ENCODE data around the gene KLF13.
A peak's percentile ranks its signal among the peaks of the same experiment; 100 is the strongest.

Gene KLF13

DNA sequence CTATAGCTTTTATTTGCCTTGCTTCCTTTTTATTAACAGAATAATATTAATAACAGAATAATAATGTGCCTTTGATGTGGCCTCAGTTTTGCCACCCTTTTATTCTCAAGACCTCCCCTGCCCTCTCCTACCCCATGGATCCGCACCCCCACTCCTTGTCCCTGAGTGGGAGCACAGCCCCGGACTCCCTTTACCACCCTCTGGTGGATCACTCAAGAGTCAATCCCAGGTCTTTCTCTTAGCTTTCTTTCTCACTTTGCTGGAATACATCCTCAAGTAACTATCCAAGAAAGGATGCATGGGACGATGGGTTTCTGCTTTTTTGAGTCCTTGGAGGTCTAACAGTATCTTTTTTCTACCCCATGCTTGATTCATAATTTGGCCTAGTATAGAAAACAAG lies 63.4 kb downstream of the KLF13 start:
- Mint-ChIP-seq H3K9me3 (no peaks in the 10 kb centered on the region), H3K27ac (peak overlapping the region; percentile 96 to 98), H3K4me1 (ENCODE audit: low read depth in 2 of 2) (peaks cover 55 to 66% of the 10 kb centered on the region in 2 donors), H3K27me3 (no peaks in the 10 kb centered on the region), H3K4me3 (peak overlapping the region; percentile 91 to 95), H3K36me3 (ENCODE audit: insufficient read depth) (peaks cover 34% of the 10 kb centered on the region)
- DNase-seq (no peak), ATAC-seq (replicated peaks) (no peak)

DNA sequence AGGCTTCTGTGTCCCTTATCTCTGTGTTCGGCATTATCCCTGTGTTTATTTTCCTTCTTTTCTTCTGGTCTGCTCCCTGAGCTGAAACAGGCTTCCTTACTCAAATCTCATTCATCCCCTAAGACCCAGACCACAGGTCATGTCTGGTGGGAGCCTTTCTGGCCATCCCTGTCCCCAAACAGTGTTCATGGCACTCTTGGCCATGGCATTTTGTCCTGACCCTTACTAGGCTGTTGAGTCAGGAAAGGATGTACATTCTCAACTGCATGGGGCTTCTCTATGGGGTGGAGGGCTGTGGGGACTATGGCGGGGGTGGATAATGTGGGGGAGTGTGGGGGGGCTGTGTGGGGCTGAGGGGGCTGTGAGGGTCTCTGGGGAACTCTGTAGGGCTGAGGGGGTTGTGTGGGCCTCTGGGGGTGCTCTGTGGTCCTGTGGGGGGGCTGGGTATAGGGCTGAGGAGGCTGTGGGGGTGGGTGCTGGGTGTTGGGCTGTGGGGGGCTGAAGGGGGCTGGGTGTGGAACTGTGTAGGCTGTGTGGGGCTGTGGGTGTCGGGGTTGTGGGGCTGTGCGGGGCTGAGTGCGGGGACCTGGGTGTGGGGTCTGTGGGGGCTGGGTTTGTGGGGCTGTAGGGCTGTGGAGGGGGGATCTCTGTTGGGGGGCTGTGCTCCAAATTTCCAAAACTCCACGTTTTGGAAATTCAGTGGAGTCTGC lies 64.3 kb downstream of the KLF13 start:
- Mint-ChIP-seq H3K9me3 (no peaks in the 10 kb centered on the region), H3K36me3 (ENCODE audit: insufficient read depth) (peaks cover 30% of the 10 kb centered on the region), H3K4me1 (ENCODE audit: low read depth in 2 of 2) (peaks cover 48 to 62% of the 10 kb centered on the region in 2 donors), H3K4me3 (peak overlapping the region; percentile 93 to 95), H3K27ac (peak overlapping the region; percentile 96 to 98), H3K27me3 (no peaks in the 10 kb centered on the region)
- ATAC-seq (replicated peaks) (no peak), DNase-seq (no peak)

DNA sequence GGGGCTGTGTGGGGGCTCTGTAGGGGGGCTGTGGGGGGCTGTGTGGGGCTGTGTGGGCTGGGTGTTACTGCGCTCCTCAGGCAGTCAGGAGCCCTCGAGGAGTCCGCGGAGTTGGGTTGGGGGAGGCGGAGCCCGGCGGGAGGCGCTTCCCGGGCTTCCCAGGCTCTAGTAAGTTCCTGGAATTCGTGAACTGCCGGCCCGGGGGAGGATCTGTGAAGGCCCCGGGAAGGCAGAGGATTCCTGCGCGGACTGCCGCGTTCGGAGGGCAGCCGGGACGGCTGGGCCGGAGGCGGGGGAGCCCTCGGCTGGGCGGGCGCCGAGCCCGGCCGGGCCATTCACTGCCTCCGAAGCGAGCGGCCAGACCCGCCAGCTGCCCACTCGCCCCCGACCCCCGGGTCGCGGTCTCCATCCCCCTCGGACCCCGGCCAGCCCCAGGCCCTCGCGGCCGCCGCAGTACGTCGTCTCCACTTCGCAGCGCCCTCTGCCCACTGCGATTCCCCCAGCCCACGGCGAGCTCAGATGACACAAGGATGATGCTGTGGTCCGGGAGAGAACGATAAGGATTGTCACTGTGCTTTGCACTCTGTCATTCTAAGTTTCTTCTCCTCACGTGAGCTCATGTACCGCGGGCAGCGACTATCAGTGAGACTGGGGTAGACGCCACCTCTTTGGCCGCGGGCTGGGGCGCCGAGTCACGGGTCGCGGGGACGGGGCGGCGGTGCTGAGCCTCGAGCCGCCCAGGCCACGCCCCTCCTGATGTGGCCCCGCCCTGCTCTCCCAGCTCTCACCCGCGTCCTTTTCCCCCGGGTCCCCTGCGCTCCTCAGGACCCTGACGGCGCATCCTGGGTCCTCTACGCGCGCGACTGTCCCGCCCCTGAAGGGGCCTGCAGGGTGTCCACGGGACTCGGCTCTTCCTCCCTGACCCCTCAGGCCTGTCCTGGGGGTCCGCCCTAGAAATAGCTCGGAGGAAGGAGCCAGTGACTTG lies 65.3 kb downstream of the KLF13 start:
- no peaks in the 10 kb centered on the region for H3K9me3 Mint-ChIP-seq
- peak overlapping the region; percentile 93 to 95 for H3K4me3 Mint-ChIP-seq
- no peaks in the 10 kb centered on the region for H3K27me3 Mint-ChIP-seq
- peak overlapping the region; percentile 96 to 98 for H3K27ac Mint-ChIP-seq
- DNase-seq (peak; percentile 79 to 82 (median 80)), ATAC-seq (replicated peaks) (peak; percentile 76)
- H3K36me3 Mint-ChIP-seq (ENCODE audit: insufficient read depth) = peaks cover 29% of the 10 kb centered on the region
- peaks cover 38 to 58% of the 10 kb centered on the region in 2 donors for H3K4me1 Mint-ChIP-seq (ENCODE audit: low read depth in 2 of 2)

DNA sequence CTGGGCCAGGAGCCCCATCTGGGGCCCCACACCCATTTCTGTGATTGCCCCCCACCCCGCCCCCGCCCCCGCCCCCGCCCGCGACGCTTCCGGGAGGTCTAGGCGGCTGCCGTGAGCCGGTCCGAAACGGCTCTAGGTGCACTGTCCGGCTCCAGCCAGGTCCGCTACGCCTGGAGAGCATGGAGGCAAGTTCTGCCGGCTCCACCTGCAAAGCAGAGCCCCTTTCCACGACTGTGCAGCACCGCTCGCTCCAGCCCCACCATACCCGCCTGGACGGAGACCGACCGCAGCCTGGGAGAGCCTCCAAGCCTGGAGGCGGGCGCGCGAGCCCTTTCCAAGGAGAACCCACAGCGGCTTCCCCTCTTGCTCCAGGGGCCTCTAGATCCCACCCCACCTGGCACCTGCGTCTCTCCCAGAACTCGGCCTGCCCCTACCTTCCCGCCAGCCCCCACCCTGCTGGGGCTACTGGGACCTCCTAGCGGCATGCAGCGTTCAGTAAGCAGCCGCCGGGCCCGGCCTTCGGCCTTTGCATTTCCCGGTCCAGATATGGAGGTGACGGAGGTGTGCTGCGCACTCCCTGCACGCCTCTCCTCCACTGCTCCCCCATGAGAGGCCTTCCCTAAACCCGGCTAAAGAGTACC lies 66.2 kb downstream of the KLF13 start:
- no peaks in the 10 kb centered on the region for H3K27me3 Mint-ChIP-seq
- no peak for DNase-seq
- peak overlapping the region; percentile 96 to 98 for H3K27ac Mint-ChIP-seq
- H3K9me3 Mint-ChIP-seq = no peaks in the 10 kb centered on the region
- peak overlapping the region; percentile 93 to 95 for H3K4me3 Mint-ChIP-seq
- ATAC-seq (replicated peaks) = peak; percentile 16
- peaks cover 23% of the 10 kb centered on the region for H3K36me3 Mint-ChIP-seq (ENCODE audit: insufficient read depth)
- H3K4me1 Mint-ChIP-seq (ENCODE audit: low read depth in 2 of 2) = peaks cover 35 to 51% of the 10 kb centered on the region in 2 donors

DNA sequence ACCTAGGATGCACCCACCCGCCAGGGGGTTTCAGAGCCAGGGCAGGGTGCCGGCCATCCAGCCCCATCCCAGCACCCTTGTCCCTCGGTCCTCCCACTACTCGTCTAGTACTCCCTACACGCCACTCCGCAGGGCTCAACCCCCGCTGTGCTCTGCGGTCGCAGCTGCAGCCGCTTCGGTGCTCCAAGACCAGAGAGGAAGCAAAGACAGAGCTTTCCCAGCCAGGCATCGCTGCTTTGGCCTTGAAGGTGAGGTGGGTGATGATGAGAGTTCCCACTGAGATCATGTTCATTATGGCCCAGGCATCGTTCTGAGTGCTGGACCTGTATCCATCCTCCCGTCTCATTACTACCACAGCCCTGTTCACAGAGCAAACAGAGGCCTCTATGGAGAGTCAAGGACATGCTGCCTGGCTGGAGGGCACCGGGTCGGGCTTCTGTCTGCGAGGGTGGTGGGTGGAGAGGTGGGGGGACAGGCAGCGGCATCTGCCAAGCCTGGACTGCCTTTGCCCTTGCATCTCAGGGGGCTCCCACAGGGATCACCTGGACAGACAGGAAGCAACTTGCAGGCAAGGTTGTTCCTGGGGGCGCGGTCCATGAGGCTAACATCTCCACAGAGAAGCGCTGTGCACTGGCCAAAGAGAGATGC lies 66.9 kb downstream of the KLF13 start:
- ATAC-seq (replicated peaks) = no peak
- peaks cover 34 to 51% of the 10 kb centered on the region in 2 donors for H3K4me1 Mint-ChIP-seq (ENCODE audit: low read depth in 2 of 2)
- H3K27me3 Mint-ChIP-seq = no peaks in the 10 kb centered on the region
- peak overlapping the region; percentile 93 to 95 for H3K4me3 Mint-ChIP-seq
- H3K27ac Mint-ChIP-seq = peak overlapping the region; percentile 96 to 98
- DNase-seq = no peak
- H3K9me3 Mint-ChIP-seq = no peaks in the 10 kb centered on the region
- peaks cover 19% of the 10 kb centered on the region for H3K36me3 Mint-ChIP-seq (ENCODE audit: insufficient read depth)

DNA sequence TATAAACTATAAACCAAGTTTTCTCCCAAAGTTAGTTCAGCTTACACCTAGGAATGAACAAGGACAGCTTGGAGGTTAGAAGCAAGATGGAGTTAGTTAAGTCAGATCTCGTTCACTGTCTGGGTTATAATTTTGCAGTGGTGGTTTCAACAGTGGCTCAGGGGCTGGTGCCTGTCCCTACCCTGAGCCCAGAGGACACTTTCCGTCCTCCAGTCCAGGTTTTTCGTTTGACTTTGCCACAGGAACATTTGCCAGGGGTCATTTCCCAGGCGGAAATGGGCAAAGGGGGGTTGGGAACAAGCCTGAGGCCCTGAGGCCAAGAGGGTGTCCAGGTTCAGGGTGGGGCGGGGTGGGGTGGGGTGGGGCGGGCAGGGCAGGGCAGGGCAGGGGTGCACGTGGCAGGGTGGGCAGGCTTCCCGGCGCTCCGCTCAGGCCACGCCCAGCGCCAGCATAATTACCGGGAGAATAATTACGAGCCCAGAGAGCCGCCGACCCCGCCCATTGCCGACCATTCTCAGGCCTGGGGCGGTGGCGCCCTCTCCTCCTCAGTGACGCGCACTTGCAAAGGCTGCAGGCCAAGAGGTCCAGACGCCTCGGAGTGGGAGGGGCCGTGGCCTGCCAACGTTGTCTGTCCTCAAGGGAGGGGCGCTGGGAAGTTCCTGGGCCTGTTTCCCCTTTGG lies 70.4 kb downstream of the KLF13 start:
- no peak for ATAC-seq (replicated peaks)
- Mint-ChIP-seq H3K36me3 (ENCODE audit: insufficient read depth) (peaks cover 13% of the 10 kb centered on the region), H3K4me3 (no peak overlapping the region), H3K27ac (no peak overlapping the region), H3K4me1 (ENCODE audit: low read depth in 2 of 2) (peaks cover 27 to 35% of the 10 kb centered on the region in 2 donors), H3K27me3 (no peaks in the 10 kb centered on the region), H3K9me3 (no peaks in the 10 kb centered on the region)
- no peak for DNase-seq

DNA sequence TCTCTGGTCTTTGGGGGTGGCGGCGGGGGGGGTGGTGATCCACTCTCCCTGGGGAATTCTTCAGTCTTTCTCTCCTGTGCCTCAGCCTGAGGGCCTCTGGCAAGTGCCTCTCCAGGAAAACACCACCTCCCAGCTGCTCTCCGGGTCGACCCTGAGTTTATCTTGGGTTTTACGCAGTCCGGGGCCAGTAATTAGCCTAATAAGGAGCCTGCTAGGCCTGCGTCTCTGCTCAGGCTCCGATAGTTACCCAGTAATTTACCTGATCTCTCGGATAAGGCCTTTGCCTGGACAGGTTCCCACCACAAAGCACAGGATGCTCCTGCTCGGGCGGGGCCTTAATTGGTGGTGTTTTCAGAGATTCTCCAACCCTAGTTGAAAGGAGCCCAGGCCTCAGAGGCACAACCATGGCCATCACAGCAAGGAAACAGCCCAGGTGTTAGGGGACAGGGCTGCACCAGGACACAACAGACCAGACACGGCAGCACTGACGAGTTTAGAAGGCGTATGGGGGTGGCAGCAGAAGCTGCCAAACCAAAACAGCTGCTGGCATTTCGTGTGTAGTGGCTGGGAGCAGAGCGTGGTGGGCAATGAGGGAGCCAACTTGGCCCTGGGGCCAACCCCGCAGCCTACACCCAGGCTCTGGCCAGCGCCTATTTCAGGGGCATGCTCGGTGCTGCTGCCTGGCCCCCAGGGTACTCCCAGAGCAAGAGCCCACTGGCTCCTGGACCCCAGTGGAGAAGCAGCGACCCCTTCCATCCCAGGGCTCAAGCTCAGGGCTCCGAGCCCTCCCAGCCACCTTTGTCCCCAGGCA lies 71.4 kb downstream of the KLF13 start:
- Mint-ChIP-seq H3K4me1 (ENCODE audit: low read depth in 2 of 2) (peaks cover 24 to 33% of the 10 kb centered on the region in 2 donors), H3K27ac (no peak overlapping the region), H3K4me3 (no peak overlapping the region), H3K36me3 (ENCODE audit: insufficient read depth) (peaks cover 8% of the 10 kb centered on the region), H3K27me3 (no peaks in the 10 kb centered on the region), H3K9me3 (no peaks in the 10 kb centered on the region)
- DNase-seq (no peak), ATAC-seq (replicated peaks) (no peak)

DNA sequence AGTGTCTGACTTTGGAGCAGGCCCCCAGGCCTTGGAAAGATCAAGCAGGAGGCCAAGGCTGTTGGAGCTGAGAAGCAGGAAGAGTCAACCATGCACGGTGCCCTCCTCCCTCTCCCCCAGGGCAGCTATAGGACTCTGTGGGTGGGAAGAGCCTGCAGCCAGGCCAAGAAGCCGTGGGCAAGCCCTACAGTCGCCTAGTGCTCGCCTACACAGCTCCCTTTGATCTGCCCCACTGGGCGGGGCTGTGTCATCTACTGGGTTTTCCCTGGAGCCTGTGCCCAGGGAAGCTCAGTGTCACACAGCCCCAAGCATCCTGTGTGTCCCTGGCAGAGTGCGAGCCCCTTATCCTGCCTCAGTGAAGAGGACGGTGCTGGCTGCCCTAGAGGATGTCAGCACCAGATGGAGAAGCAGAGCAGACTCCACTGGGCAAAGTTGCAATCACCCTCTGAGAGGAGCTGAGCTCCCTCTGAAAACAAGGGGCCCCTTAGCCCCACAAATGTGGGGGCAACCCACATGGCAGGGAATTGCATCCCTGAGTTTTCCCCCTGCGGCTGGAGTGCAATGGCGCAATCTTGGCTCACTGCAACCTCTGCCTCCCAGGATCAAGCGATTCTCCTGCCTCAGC lies 72.2 kb downstream of the KLF13 start:
- peaks cover 7% of the 10 kb centered on the region for H3K36me3 Mint-ChIP-seq (ENCODE audit: insufficient read depth)
- no peaks in the 10 kb centered on the region for H3K27me3 Mint-ChIP-seq
- H3K4me1 Mint-ChIP-seq (ENCODE audit: low read depth in 2 of 2) = peaks cover 18 to 30% of the 10 kb centered on the region in 2 donors
- H3K27ac Mint-ChIP-seq = peak overlapping the region in 1 of 2 donors; percentile 38
- ATAC-seq (replicated peaks) (peak; percentile 22), DNase-seq (no peak)
- H3K9me3 Mint-ChIP-seq = no peaks in the 10 kb centered on the region
- H3K4me3 Mint-ChIP-seq = no peak overlapping the region

DNA sequence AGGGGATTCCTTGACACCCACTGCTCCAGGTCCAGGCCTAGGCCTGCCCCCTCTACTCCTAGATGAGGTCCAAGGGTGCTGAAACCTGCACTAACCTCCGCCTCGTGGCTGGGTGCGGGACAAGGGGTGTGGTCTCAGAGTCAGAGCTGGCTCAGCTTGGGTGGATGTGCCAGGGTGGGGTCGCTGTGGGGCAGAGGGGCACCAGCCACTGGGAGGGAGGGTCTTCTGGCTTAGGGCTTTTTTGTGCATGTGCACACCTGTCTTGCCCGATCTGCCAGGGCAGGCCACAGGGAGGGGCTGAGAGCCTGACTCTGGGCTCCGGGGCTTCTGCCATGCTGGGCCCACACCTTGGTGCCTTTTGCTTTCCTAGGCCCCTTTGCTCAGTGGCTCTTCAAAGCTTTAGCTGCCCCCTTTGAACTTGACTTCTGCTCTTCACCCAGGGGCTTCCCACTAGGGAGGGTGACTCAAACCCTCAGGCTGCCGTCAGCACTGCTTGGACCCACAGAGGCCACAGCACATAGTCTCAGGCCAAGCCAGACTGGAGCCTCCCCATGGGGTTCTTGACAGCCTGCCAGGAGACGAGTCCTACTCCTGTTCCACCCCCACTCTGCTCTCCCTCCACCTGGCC lies 73.0 kb downstream of the KLF13 start:
- Mint-ChIP-seq H3K4me1 (ENCODE audit: low read depth in 2 of 2) (peaks cover 20 to 31% of the 10 kb centered on the region in 2 donors), H3K27me3 (no peaks in the 10 kb centered on the region), H3K27ac (peak overlapping the region in 1 of 2 donors; percentile 38), H3K36me3 (ENCODE audit: insufficient read depth) (peaks cover 2% of the 10 kb centered on the region), H3K4me3 (no peak overlapping the region), H3K9me3 (no peaks in the 10 kb centered on the region)
- no peak for DNase-seq
- ATAC-seq (replicated peaks) = no peak

DNA sequence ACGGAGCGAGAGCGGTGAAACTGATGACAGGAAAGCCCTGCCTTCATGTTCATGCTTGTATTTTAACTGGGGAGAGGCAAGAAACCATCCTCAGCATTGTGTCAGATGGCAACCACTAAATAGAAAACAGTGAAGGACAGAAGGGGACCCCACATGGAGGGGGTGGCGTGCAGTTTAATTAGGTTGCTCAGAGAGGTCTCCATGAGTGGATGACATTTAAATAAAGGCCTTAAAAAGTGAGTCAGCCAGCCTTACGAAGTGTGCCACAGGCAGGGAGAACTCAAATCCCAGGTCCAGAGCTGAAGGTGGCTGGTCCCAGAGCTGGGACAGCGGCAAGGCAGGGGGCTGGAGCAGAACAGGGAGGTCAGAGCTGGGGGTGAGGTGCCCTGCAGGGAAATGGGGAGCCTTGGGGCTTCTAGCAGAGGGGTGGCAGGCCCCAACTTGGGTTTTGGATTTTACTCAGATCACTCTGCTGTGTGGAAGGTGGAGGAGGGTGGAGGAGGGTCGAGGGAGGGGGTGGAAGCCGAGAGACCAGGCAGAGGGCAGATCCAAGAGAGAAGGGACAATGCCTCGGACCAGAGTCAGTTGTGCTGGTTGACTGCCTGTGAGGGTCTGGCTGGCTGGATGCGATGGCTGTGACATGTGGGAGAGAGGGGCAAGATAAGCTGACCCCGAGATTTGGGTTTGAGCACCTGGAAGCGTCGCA lies 73.7 kb downstream of the KLF13 start:
- no peak for DNase-seq
- Mint-ChIP-seq H3K27ac (peak overlapping the region in 1 of 2 donors; percentile 53), H3K36me3 (ENCODE audit: insufficient read depth) (no peaks in the 10 kb centered on the region), H3K27me3 (no peaks in the 10 kb centered on the region), H3K4me3 (no peak overlapping the region), H3K9me3 (no peaks in the 10 kb centered on the region), H3K4me1 (ENCODE audit: low read depth in 2 of 2) (peaks cover 23 to 30% of the 10 kb centered on the region in 2 donors)
- ATAC-seq (replicated peaks) = no peak

DNA sequence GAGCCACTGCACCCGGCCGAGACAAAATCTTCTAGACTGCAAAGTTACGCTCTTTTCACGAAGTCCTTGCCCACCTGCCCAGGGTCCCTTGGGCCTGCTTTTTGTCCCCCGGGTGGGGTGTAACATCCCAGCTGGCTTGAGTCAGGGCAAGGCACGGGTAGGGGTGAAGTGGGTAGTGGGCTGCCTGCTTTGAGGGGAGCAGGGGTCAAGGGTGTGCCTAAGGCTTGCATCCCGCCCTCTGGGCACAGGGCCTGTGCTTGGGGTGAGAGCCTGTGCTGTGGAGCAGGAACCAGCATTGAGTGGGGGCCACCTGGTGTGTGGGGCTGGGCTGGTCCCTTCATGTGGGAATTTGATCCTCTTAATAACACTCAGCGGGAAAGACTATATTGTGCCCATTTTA lies 74.6 kb downstream of the KLF13 start:
- DNase-seq (no peak), ATAC-seq (replicated peaks) (no peak)
- Mint-ChIP-seq H3K36me3 (ENCODE audit: insufficient read depth) (no peaks in the 10 kb centered on the region), H3K27me3 (no peaks in the 10 kb centered on the region), H3K4me1 (ENCODE audit: low read depth in 2 of 2) (peaks cover 23 to 24% of the 10 kb centered on the region in 2 donors), H3K27ac (no peak overlapping the region), H3K9me3 (no peaks in the 10 kb centered on the region), H3K4me3 (no peak overlapping the region)

Measured in effector memory CD8-positive, alpha-beta T cell (primary cell).